ENCODE results near the gene ALG14. TPM values are rescaled to one million over a fixed set of nuclear protein-coding genes. Genes with fewer than 3 reads are reported as not detected.

The ALG14 gene
- total RNA-seq, 3 donors from 2014 or later: 5.9 to 16.8 (median 11.4) TPM

- no peak for TF ChIP-seq CTCF (IDR thresholded peaks at IDR 0.05)
- DNase-seq: peak; percentile 89 to 96 (median 94)
- ATAC-seq: peak; percentile 90
- Histone ChIP-seq H3K9me3 (no peaks in the 10 kb centered on the region), H3K4me3 (peak within 1 kb of the TSS; percentile 75), H3K36me3 (ENCODE audit: low read depth) (no peaks in the 10 kb centered on the region), H3K4me1 (ENCODE audit: low read depth) (peaks cover 34% of the 10 kb centered on the region)
- intact Hi-C loops (cut with DNase I, micrococcal nuclease): loop anchor here (5.0 to 10.0 kb wide), 3 partner anchors 65 to 118 kb away; no protein-coding TSS in a partner anchor
Measured at GRCh38 chr1:94926915-94927404, 145.8 kb downstream of the ALG14 start, which contains the start of gene CNN3. TSS of gene CNN3 (minus strand) at chr1:94927110. CDS start at chr1:94926894, 216 bp downstream.

- no peak for TF ChIP-seq CTCF (IDR thresholded peaks at IDR 0.05)
- intact Hi-C loops (cut with DNase I, micrococcal nuclease): loop anchor here (5.0 to 10.0 kb wide), 3 partner anchors 64 to 118 kb away; no protein-coding TSS in a partner anchor
- Histone ChIP-seq H3K9me3 (no peaks in the 10 kb centered on the region), H3K4me3 (peak overlapping the region; percentile 75), H3K4me1 (ENCODE audit: low read depth) (peaks cover 39% of the 10 kb centered on the region), H3K36me3 (ENCODE audit: low read depth) (no peaks in the 10 kb centered on the region)
- DNase-seq (peak; percentile 57 to 79 (median 64)), ATAC-seq (peak; percentile 55)
Measured at GRCh38 chr1:94926126-94926914, 146.4 kb downstream of the ALG14 start.

GRCh38 chr1:94925561-94926125 is 147.1 kb downstream of the ALG14 start:
- intact Hi-C loops (cut with DNase I, micrococcal nuclease): loop anchor here (5.0 to 10.0 kb wide), 3 partner anchors 63 to 119 kb away; no protein-coding TSS in a partner anchor
- Histone ChIP-seq H3K4me1 (ENCODE audit: low read depth) (peaks cover 36% of the 10 kb centered on the region), H3K36me3 (ENCODE audit: low read depth) (no peaks in the 10 kb centered on the region), H3K4me3 (peak overlapping the region; percentile 75), H3K9me3 (no peaks in the 10 kb centered on the region)
- TF ChIP-seq CTCF (IDR thresholded peaks at IDR 0.05): no peak
- peak; percentile 2 for ATAC-seq
- peak; percentile 58 to 64 (median 61) for DNase-seq

GRCh38 chr1:94925004-94925403 is 147.7 kb downstream of the ALG14 start:
- DNase-seq (peak in 1 of 3 donors; percentile 51), ATAC-seq (no peak)
- no peaks in the 10 kb centered on the region for H3K9me3 ChIP-seq
- H3K4me3 ChIP-seq: no peak overlapping the region
- no peak for TF ChIP-seq CTCF (IDR thresholded peaks at IDR 0.05)
- peaks cover 41% of the 10 kb centered on the region for H3K4me1 ChIP-seq (ENCODE audit: low read depth)
- intact Hi-C loops (cut with DNase I, micrococcal nuclease): loop anchor here (5.0 to 10.0 kb wide), 3 partner anchors 63 to 120 kb away; no protein-coding TSS in a partner anchor
- no peaks in the 10 kb centered on the region for H3K36me3 ChIP-seq (ENCODE audit: low read depth)

Other genes with a start within 250 kb of the ALG14 start
- 100 to 1,000 TPM in 2 of 3 donors, 10 to 100 TPM in 1; 61.3 to 165 (median 129) TPM for gene CNN3, start 145.8 kb downstream of the ALG14 start, total RNA-seq
- 10 to 100 TPM; 53.4 to 77.3 (median 55.1) TPM for gene TLCD4, start 44.4 kb upstream of the ALG14 start, total RNA-seq
- gene RWDD3, start 161.3 kb upstream of the ALG14 start, total RNA-seq: 10 to 100 TPM; 14.2 to 16.9 (median 15.5) TPM

Measured in mucosa of descending colon (tissue), 3 donors.